ENCODE measurements around the gene ABHD5. TPM values are rescaled to one million over a fixed set of nuclear protein-coding genes. Genes with fewer than 3 reads are reported as not detected.

The ABHD5 gene
- total RNA-seq, 1 experiment from 2014 or later = 21.8 TPM

- DNase-seq (ENCODE audit: low spot score) = no peak
Measured at GRCh38 chr3:43755516-43756200, 64.9 kb downstream of the ABHD5 start.

- no peak for DNase-seq (ENCODE audit: low spot score)
Measured at GRCh38 chr3:43757666-43758321, 67.1 kb downstream of the ABHD5 start.

GRCh38 chr3:43758592-43759225, 68.0 kb downstream of the ABHD5 start:
- DNase-seq (ENCODE audit: low spot score) = no peak

GRCh38 chr3:43759297-43759782, 68.6 kb downstream of the ABHD5 start:
- DNase-seq (ENCODE audit: low spot score) = peak; percentile 88

GRCh38 chr3:43759938-43760337, 69.2 kb downstream of the ABHD5 start:
- no peak for DNase-seq (ENCODE audit: low spot score)

GRCh38 chr3:43760938-43761337, 70.2 kb downstream of the ABHD5 start:
- DNase-seq (ENCODE audit: low spot score) = no peak

- DNase-seq (ENCODE audit: low spot score) = no peak
Measured at GRCh38 chr3:43762451-43762850, 71.7 kb downstream of the ABHD5 start.

GRCh38 chr3:43764056-43764455, 73.3 kb downstream of the ABHD5 start:
- no peak for DNase-seq (ENCODE audit: low spot score)

GRCh38 chr3:43764471-43764870, 73.7 kb downstream of the ABHD5 start:
- DNase-seq (ENCODE audit: low spot score) = no peak

GRCh38 chr3:43765521-43765971, 74.8 kb downstream of the ABHD5 start:
- DNase-seq (ENCODE audit: low spot score) = no peak

- peak; percentile 83 for DNase-seq (ENCODE audit: low spot score)
Measured at GRCh38 chr3:43766672-43767465, 76.1 kb downstream of the ABHD5 start.

GRCh38 chr3:43768381-43768973, 77.7 kb downstream of the ABHD5 start:
- DNase-seq (ENCODE audit: low spot score) = no peak

- DNase-seq (ENCODE audit: low spot score) = peak; percentile 96
Measured at GRCh38 chr3:43769097-43769884, 78.6 kb downstream of the ABHD5 start.

- no peak for DNase-seq (ENCODE audit: low spot score)
Measured at GRCh38 chr3:43769885-43770425, 79.2 kb downstream of the ABHD5 start.

GRCh38 chr3:43770426-43771103, 79.8 kb downstream of the ABHD5 start:
- DNase-seq (ENCODE audit: low spot score) = peak; percentile 92

- DNase-seq (ENCODE audit: low spot score) = no peak
Measured at GRCh38 chr3:43771610-43772009, 80.9 kb downstream of the ABHD5 start.

- DNase-seq (ENCODE audit: low spot score) = peak; percentile 38
Measured at GRCh38 chr3:43773273-43774094, 82.7 kb downstream of the ABHD5 start.

- no peak for DNase-seq (ENCODE audit: low spot score)
Measured at GRCh38 chr3:43774799-43775198, 84.1 kb downstream of the ABHD5 start.

GRCh38 chr3:43776101-43776500, 85.4 kb downstream of the ABHD5 start:
- no peak for DNase-seq (ENCODE audit: low spot score)

Measured in A172 (cell line).